GM12801 (cell line): ENCODE measurements around the gene GCLC.

Source experiments
- TF ChIP-seq, protein P1 (sequence below): IDR thresholded peaks from one replicate; pipeline ENCODE4 v1.5.1; 2011; ENCODE audit warnings: control low read depth; ENCODE audit not compliant: insufficient read length; ENCODE audit errors: extremely low read depth

The GCLC gene

GRCh38 chr6:53494076-53494475, 50.8 kb downstream of the GCLC start:
- TF ChIP-seq, protein P1, sequence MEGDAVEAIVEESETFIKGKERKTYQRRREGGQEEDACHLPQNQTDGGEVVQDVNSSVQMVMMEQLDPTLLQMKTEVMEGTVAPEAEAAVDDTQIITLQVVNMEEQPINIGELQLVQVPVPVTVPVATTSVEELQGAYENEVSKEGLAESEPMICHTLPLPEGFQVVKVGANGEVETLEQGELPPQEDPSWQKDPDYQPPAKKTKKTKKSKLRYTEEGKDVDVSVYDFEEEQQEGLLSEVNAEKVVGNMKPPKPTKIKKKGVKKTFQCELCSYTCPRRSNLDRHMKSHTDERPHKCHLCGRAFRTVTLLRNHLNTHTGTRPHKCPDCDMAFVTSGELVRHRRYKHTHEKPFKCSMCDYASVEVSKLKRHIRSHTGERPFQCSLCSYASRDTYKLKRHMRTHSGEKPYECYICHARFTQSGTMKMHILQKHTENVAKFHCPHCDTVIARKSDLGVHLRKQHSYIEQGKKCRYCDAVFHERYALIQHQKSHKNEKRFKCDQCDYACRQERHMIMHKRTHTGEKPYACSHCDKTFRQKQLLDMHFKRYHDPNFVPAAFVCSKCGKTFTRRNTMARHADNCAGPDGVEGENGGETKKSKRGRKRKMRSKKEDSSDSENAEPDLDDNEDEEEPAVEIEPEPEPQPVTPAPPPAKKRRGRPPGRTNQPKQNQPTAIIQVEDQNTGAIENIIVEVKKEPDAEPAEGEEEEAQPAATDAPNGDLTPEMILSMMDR, result no peak

- TF ChIP-seq, protein P1, result no peak
Observed at GRCh38 chr6:53493635-53494025, 51.3 kb downstream of the GCLC start.

DNA sequence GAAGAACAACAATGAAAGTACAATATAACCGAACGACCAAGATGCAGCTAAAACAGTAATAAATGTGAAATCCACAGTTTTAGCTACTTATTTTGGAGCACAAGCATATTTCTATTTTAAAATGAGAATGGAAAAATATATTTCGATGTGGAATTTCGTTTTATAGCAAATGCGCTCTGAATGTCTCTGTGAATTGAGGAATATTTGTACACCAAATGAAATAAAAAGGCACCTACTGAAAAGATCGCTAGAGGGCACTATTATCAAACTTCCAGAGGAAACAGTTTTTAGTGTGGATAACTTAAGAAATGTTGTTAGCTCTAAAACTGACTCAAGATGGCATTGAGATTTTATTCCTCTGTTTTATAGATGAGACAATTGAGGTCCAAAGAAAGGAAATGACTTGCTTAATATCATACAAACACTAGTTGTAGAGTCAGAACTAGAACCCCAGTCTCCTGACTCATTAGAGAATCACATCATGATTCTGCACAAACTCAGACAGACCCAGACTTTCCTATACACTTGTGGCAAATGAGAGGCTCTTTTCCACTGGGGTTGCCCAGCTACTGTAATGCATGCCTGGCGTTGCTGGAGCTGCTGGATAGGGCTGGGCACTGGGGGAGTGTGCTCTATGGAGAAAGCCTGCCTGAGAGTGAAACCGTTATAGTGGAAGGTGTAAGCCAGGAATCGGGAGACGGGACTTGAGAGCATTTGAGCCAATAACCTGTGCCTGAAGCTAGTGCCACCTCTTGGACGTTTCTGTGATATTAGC, 51.9 kb downstream of the GCLC start:
- TF ChIP-seq, protein P1, result no peak

DNA sequence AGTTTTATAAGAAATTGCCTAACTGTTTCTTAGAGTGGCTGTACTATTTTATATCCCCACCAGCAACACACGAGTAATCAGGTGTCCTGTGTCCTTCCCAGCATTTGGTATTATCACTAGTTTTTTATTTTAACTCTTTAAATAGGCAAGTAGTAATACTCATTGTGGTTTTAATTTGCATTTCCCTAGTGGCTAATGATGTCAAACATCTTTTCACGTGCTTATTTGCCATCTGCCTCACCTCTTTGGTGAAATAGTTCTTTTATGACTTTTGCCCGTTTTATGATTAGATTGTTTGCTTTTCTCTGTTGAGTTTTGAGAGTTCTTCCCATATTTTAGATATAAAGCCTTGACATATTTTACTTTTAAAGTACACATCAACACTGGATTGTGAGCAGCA, 57.8 kb downstream of the GCLC start:
- TF ChIP-seq, protein P1, result no peak

- TF ChIP-seq, protein P1, result no peak
Observed at GRCh38 chr6:53486679-53487078, 58.2 kb downstream of the GCLC start.

DNA sequence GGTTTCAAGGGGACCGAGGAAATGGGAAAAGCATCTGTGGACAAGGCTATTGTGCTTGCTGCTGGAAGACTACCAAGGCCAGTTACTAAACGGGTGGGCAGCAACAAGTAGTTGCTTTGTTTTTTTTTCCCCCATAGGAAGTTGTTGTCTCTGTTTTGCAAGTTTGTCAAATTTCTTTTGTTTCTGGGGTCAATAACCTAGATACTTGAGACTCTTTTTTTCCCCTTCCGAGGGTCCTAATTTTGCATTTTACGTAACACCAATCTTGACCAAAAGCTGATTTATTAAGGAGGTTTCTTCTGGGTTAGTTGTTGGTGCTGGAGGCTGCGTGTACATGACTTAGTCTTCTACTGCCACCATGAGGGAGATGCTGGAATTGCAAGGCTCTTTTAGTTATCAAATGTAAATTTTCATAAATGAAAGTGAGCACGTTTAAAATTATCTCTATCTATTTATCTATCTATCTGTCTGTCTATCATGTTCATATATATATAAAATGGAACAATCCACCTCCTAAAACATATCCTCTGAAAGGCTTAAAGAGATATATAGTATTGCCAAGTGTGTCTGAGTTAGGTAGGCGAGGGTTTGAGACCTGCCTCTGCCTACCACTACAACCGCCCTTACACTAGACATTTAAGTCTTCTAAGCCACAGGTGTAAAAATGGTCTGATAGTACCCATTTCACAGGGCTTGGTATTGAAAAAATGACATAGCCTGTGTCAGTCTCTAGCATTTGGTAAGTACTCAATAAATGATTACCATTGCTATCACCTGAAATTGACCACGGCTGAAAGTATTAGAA, 60.2 kb downstream of the GCLC start:
- TF ChIP-seq, protein P1, result peak; percentile 81

GRCh38 chr6:53483423-53484353, 61.2 kb downstream of the GCLC start:
- TF ChIP-seq, protein P1, result no peak
